Testis (tissue), 2 donors: ENCODE measurements around the gene TMOD4.

ENCODE experiments used
- POLR2A ChIP-seq: fragments of 450-650 bp; IDR thresholded peaks from one replicate; pipeline ENCODE4 v1.6.1; 2017; ENCODE audit warnings: antibody characterized with exemption, mild to moderate bottlenecking, moderate library complexity
- TF ChIP-seq, protein P1 (sequence below), 3 experiments: fragments of 450-650 bp in 2 of 3; fragments of 200-600 bp in 1 of 3; sonication (generic) in 1 of 3; IDR thresholded peaks; one replicate each; pipeline ENCODE4 v1.5.1; 2016 to 2019; ENCODE audit warnings: antibody characterized with exemption in 3 of 3, mild to moderate bottlenecking in 2 of 3, moderate library complexity in 1 of 3

- TF ChIP-seq, protein P1, sequence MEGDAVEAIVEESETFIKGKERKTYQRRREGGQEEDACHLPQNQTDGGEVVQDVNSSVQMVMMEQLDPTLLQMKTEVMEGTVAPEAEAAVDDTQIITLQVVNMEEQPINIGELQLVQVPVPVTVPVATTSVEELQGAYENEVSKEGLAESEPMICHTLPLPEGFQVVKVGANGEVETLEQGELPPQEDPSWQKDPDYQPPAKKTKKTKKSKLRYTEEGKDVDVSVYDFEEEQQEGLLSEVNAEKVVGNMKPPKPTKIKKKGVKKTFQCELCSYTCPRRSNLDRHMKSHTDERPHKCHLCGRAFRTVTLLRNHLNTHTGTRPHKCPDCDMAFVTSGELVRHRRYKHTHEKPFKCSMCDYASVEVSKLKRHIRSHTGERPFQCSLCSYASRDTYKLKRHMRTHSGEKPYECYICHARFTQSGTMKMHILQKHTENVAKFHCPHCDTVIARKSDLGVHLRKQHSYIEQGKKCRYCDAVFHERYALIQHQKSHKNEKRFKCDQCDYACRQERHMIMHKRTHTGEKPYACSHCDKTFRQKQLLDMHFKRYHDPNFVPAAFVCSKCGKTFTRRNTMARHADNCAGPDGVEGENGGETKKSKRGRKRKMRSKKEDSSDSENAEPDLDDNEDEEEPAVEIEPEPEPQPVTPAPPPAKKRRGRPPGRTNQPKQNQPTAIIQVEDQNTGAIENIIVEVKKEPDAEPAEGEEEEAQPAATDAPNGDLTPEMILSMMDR (IDR thresholded peaks at IDR 0.05) = peak in 1 of 3 experiments; percentile 20
- no peak for TF ChIP-seq POLR2A
Observed at GRCh38 chr1:151198254-151199127, 22.7 kb upstream of the TMOD4 start, which contains the start of gene PIP5K1A.
